PFSK-1 (cell line): ENCODE results near the gene ZNF775.

Source experiments
- POLR2AphosphoS5 ChIP-seq: IDR thresholded peaks from 2 replicates; pipeline ENCODE4 v1.6.1; 2012; ENCODE audit warnings: low read depth, mild to moderate bottlenecking, control low read depth, low read length, moderate library complexity
- REST ChIP-seq, 2 experiments: IDR thresholded peaks; 2 replicates each; pipeline versions ENCODE4 v1.6.1 to v1.8.0; 2011 to 2012; ENCODE audit warnings: low read depth in 2 of 2, low read length in 2 of 2, control low read depth in 1 of 2, inconsistent platforms in 1 of 2, mild to moderate bottlenecking in 1 of 2, moderate library complexity in 1 of 2; ENCODE audit not compliant: insufficient read depth in 1 of 2
- SIN3A ChIP-seq: IDR thresholded peaks from 2 replicates; pipeline ENCODE4 v1.6.1; 2012; ENCODE audit warnings: mild to moderate bottlenecking, low read length, moderate library complexity, borderline replicate concordance; ENCODE audit not compliant: insufficient read depth
- TAF1 ChIP-seq: IDR thresholded peaks from 2 replicates; pipeline ENCODE4 v1.6.1; 2012; ENCODE audit warnings: low read length, control low read depth, borderline replicate concordance; ENCODE audit not compliant: insufficient read depth

GRCh38 chr7:150404172-150404804 is 25.2 kb downstream of the ZNF775 start:
- TF ChIP-seq REST (IDR thresholded peaks at IDR 0.05; ENCODE audit: insufficient read depth in 1 of 2, low read depth in 2 of 2, low read length in 2 of 2) (no peak), SIN3A (no peak), TAF1 (no peak), POLR2AphosphoS5 (no peak)
